Suprapubic skin (tissue), 4 donors: ENCODE data around the gene FAH. TPM values are rescaled to one million over a fixed set of nuclear protein-coding genes. Genes with fewer than 3 reads are reported as not detected.

ENCODE experiments used
- DNase-seq, 2 donors: peaks; one replicate each; pipeline ENCODE4 v3.0.0-alpha.2; 2019; ENCODE audit warnings: low spot score in 2 of 2
- H3K27ac ChIP-seq: fragments of 200-600 bp; sonication (generic); one replicate; pipeline ENCODE4 v1.5.1; 2019
- H3K27me3 ChIP-seq: fragments of 200-600 bp; sonication (generic); one replicate; pipeline ENCODE4 v1.5.1; 2019
- H3K36me3 ChIP-seq: fragments of 200-600 bp; sonication (generic); one replicate; pipeline ENCODE4 v1.5.1; 2019
- H3K4me1 ChIP-seq: fragments of 200-600 bp; sonication (generic); one replicate; pipeline ENCODE4 v1.5.1; 2019
- H3K4me3 ChIP-seq: fragments of 200-600 bp; sonication (generic); one replicate; pipeline ENCODE4 v1.5.1; 2019; ENCODE audit warnings: mild to moderate bottlenecking
- H3K9me3 ChIP-seq: fragments of 200-600 bp; sonication (generic); one replicate; pipeline ENCODE4 v1.5.1; 2019
- CTCF ChIP-seq, 2 donors: fragments of 200-600 bp in 1 of 2; fragments of 450-650 bp in 1 of 2; sonication (generic) in 1 of 2; IDR thresholded peaks; one replicate each; pipeline ENCODE4 v1.5.1; 2016 to 2019; ENCODE audit warnings: antibody characterized with exemption in 2 of 2, mild to moderate bottlenecking in 1 of 2, moderate library complexity in 1 of 2
- EP300 ChIP-seq: sonication (generic); formaldehyde crosslinking; IDR thresholded peaks from one replicate; pipeline ENCODE4 v1.6.1; 2017; ENCODE audit warnings: antibody characterized with exemption
- POLR2A ChIP-seq, 2 donors: fragments of 450-650 bp; IDR thresholded peaks; one replicate each; pipeline ENCODE4 v1.6.1; 2017; ENCODE audit warnings: antibody characterized with exemption in 2 of 2, mild to moderate bottlenecking in 2 of 2, moderate library complexity in 2 of 2
- POLR2AphosphoS5 ChIP-seq, 3 donors: sonication (generic); formaldehyde crosslinking; IDR thresholded peaks; one replicate each; pipeline ENCODE4 v1.6.1; 2017; ENCODE audit warnings: antibody characterized with exemption in 3 of 3
- WGBS: methylation state at CpG from one replicate; pipeline ENCODE4 v1.1.5; 2018; 5-methylcytosine and 5-hydroxymethylcytosine counted together
- total RNA-seq, 4 donors: library from RNA; depleted of rRNA; stranded (reverse); fragments of >200 nt; gene quantifications; one replicate each; pipeline ENCODE4 v1.1.0, GENCODE V29; 2016

FAH gene
- total RNA-seq, 4 donors from 2014 or later, result 10.8 to 16.3 (median 12.1) TPM

GRCh38 chr15:80199869-80200268 lies 47.1 kb downstream of the FAH start:
- peak in 1 of 2 donors; percentile 40 for DNase-seq
- no peaks in the 10 kb centered on the region for H3K27me3 ChIP-seq
- H3K4me1 ChIP-seq, result peaks cover 6% of the 10 kb centered on the region
- no peak overlapping the region for H3K27ac ChIP-seq
- H3K9me3 ChIP-seq, result no peaks in the 10 kb centered on the region
- 98% methylated on average over 3 of the region's 3 CpGs for WGBS
- no peak overlapping the region for H3K4me3 ChIP-seq
- H3K36me3 ChIP-seq, result no peaks in the 10 kb centered on the region
- TF ChIP-seq CTCF (IDR thresholded peaks at IDR 0.05) (no peak), EP300 (no peak), POLR2A (IDR thresholded peaks at IDR 0.05) (no peak), POLR2AphosphoS5 (IDR thresholded peaks at IDR 0.05) (no peak)

GRCh38 chr15:80201256-80202015 lies 48.6 kb downstream of the FAH start:
- Histone ChIP-seq H3K27ac (no peak overlapping the region), H3K4me3 (no peak overlapping the region), H3K27me3 (no peaks in the 10 kb centered on the region), H3K9me3 (no peaks in the 10 kb centered on the region), H3K4me1 (peaks cover 6% of the 10 kb centered on the region), H3K36me3 (no peaks in the 10 kb centered on the region)
- WGBS, result 93% methylated on average over 11 of the region's 26 CpGs
- DNase-seq, result peak in 1 of 2 donors; percentile 66
- no peak for TF ChIP-seq CTCF (IDR thresholded peaks at IDR 0.05)
- no peak for TF ChIP-seq POLR2A (IDR thresholded peaks at IDR 0.05)
- TF ChIP-seq EP300, result no peak

GRCh38 chr15:80202016-80202315 lies 49.2 kb downstream of the FAH start:
- Histone ChIP-seq H3K9me3 (no peaks in the 10 kb centered on the region), H3K4me1 (peaks cover 6% of the 10 kb centered on the region), H3K27ac (no peak overlapping the region), H3K4me3 (no peak overlapping the region), H3K36me3 (no peaks in the 10 kb centered on the region), H3K27me3 (no peaks in the 10 kb centered on the region)
- DNase-seq, result no peak
- 100% methylated on average over 1 of the region's 2 CpGs for WGBS
- TF ChIP-seq CTCF (IDR thresholded peaks at IDR 0.05) (no peak), POLR2AphosphoS5 (IDR thresholded peaks at IDR 0.05) (no peak), EP300 (no peak), POLR2A (IDR thresholded peaks at IDR 0.05) (no peak)

- Histone ChIP-seq H3K4me3 (no peak overlapping the region), H3K9me3 (no peaks in the 10 kb centered on the region), H3K4me1 (peaks cover 6% of the 10 kb centered on the region), H3K27ac (no peak overlapping the region), H3K27me3 (no peaks in the 10 kb centered on the region), H3K36me3 (no peaks in the 10 kb centered on the region)
- WGBS, result 33% methylated on average over 8 of the region's 9 CpGs
- TF ChIP-seq POLR2A (IDR thresholded peaks at IDR 0.05), result no peak
- DNase-seq, result peak in 1 of 2 donors; percentile 44
Measured at GRCh38 chr15:80202641-80203360, 50.0 kb downstream of the FAH start.

GRCh38 chr15:80203361-80203885 lies 50.6 kb downstream of the FAH start:
- TF ChIP-seq EP300 (no peak), POLR2A (IDR thresholded peaks at IDR 0.05) (no peak), POLR2AphosphoS5 (IDR thresholded peaks at IDR 0.05) (no peak), CTCF (IDR thresholded peaks at IDR 0.05) (no peak)
- peak in 1 of 2 donors; percentile 69 for DNase-seq

More at GRCh38 chr15:80203361-80203885, 50.6 kb downstream of the FAH start:
- Histone ChIP-seq H3K9me3 (no peaks in the 10 kb centered on the region), H3K27ac (no peak overlapping the region), H3K36me3 (no peaks in the 10 kb centered on the region), H3K4me3 (no peak overlapping the region), H3K4me1 (peaks cover 6% of the 10 kb centered on the region), H3K27me3 (no peaks in the 10 kb centered on the region)
- 83% methylated on average over 7 of the region's 10 CpGs for WGBS
